22Rv1 (cell line): ENCODE data around the gene AFG1L.

Experiments
- CTCF ChIP-seq: fragments of 450-650 bp; IDR thresholded peaks from 2 replicates; pipeline ENCODE4 v1.5.1; 2017; ENCODE audit warnings: mild to moderate bottlenecking
- ZFX ChIP-seq: fragments of 450-650 bp; IDR thresholded peaks from 2 replicates; pipeline ENCODE4 v1.6.1; 2017; ENCODE audit warnings: antibody characterized with exemption, borderline replicate concordance

- TF ChIP-seq CTCF: no peak
- TF ChIP-seq ZFX: no peak
Measured at GRCh38 chr6:108355890-108356289, 61.0 kb downstream of the AFG1L start.
